DMS53 (cell line): ENCODE results near the gene ADGRL2.

Experiments used
- DNase-seq: peaks from one replicate; lab custom pipeline; 2025; lab: John Stamatoyannopoulos, UW

ADGRL2 gene

GRCh38 chr1:81800695-81801650 is at the start of gene ADGRL2:
ADGRL2 (plus strand) TSS chr1:81800934; CDS start chr1:81836985, 36,051 bp downstream.
- DNase-seq: peak; percentile 93

GRCh38 chr1:81752840-81753239 is 47.9 kb upstream of the ADGRL2 start:
- DNase-seq: no peak

- no peak for DNase-seq
These were observed 46.3 kb upstream of the ADGRL2 start for GRCh38 chr1:81754424-81754823.

- no peak for DNase-seq
These were observed 43.9 kb upstream of the ADGRL2 start for GRCh38 chr1:81756872-81757271.

GRCh38 chr1:81757398-81758020 is 43.2 kb upstream of the ADGRL2 start:
- DNase-seq: no peak

GRCh38 chr1:81758181-81758580 is 42.6 kb upstream of the ADGRL2 start:
- no peak for DNase-seq

- peak; percentile 61 for DNase-seq
These were observed 40.1 kb upstream of the ADGRL2 start for GRCh38 chr1:81760477-81761097.

GRCh38 chr1:81775510-81775909 is 25.2 kb upstream of the ADGRL2 start:
- peak; percentile 69 for DNase-seq

- DNase-seq: peak; percentile 83
These were observed 19.9 kb upstream of the ADGRL2 start for GRCh38 chr1:81780705-81781454.

GRCh38 chr1:81781749-81782148 is 19.0 kb upstream of the ADGRL2 start:
- peak; percentile 25 for DNase-seq

GRCh38 chr1:81792184-81792583 is 8.6 kb upstream of the ADGRL2 start:
- DNase-seq: no peak

- no peak for DNase-seq
These were observed 3.0 kb upstream of the ADGRL2 start for GRCh38 chr1:81797701-81798100.

GRCh38 chr1:81799939-81800694 is 617 bp upstream of the ADGRL2 start:
- peak; percentile 70 for DNase-seq

- peak; percentile 88 for DNase-seq
These were observed 1.1 kb downstream of the ADGRL2 start for GRCh38 chr1:81801651-81802456.

GRCh38 chr1:81802457-81802706 is 1.6 kb downstream of the ADGRL2 start:
- no peak for DNase-seq

GRCh38 chr1:81802707-81803430 is 2.1 kb downstream of the ADGRL2 start:
- DNase-seq: peak; percentile 88

- DNase-seq: no peak
These were observed 2.8 kb downstream of the ADGRL2 start for GRCh38 chr1:81803431-81804110.

- peak; percentile 12 for DNase-seq
These were observed 3.6 kb downstream of the ADGRL2 start for GRCh38 chr1:81804312-81804711.
